ENCODE data around the gene FAM3B. TPM values are rescaled to one million over a fixed set of nuclear protein-coding genes. Genes with fewer than 3 reads are reported as not detected.

FAM3B gene
- total RNA-seq, 2 donors from 2014 or later = 2.1 to 3.1 TPM

- H3K9me3 Mint-ChIP-seq = peaks cover 7% of the 10 kb centered on the region
Measured at GRCh38 chr21:41403331-41403730, 86.7 kb downstream of the FAM3B start.

GRCh38 chr21:41403966-41404365 is 87.4 kb downstream of the FAM3B start:
- no peak overlapping the region for H3K4me3 ChIP-seq (ENCODE audit: low read length)
- Mint-ChIP-seq H3K27ac (no peak overlapping the region), H3K4me1 (no peaks in the 10 kb centered on the region), H3K4me3 (no peak overlapping the region), H3K36me3 (ENCODE audit: low read depth) (no peaks in the 10 kb centered on the region), H3K27me3 (ENCODE audit: insufficient read depth) (peaks cover 3% of the 10 kb centered on the region), H3K9me3 (peaks cover 7% of the 10 kb centered on the region)
- H3K9ac ChIP-seq (ENCODE audit: extremely low read depth, low read length, poor library complexity, severe bottlenecking) = no peak overlapping the region
- H3K27ac ChIP-seq (ENCODE audit: low read depth, low read length) = no peak overlapping the region
- H3K9me3 ChIP-seq (ENCODE audit: control insufficient read depth, low read length) = no peaks in the 10 kb centered on the region
- no peak for DNase-seq
- H3K36me3 ChIP-seq (ENCODE audit: control insufficient read depth, insufficient read depth, low read length) = no peaks in the 10 kb centered on the region
- no peak for TF ChIP-seq CTCF (conservative IDR thresholded peaks at IDR 0.05)
- WGBS, 2 experiments (ENCODE audit: insufficient coverage in 1 of 2, insufficient read length in 1 of 2) = 93 to 96% methylated on average over 5 to 10 of the region's 10 CpGs
- no peaks in the 10 kb centered on the region for H3K27me3 ChIP-seq (ENCODE audit: control insufficient read depth, insufficient read depth, low read length, poor library complexity, severe bottlenecking)
- no peaks in the 10 kb centered on the region for H3K4me1 ChIP-seq (ENCODE audit: control insufficient read depth, insufficient read depth, low read length)

More at GRCh38 chr21:41403331-41403730, 86.7 kb downstream of the FAM3B start:
- Mint-ChIP-seq H3K27ac (no peak overlapping the region), H3K36me3 (ENCODE audit: low read depth) (no peaks in the 10 kb centered on the region), H3K4me1 (no peaks in the 10 kb centered on the region), H3K27me3 (ENCODE audit: insufficient read depth) (no peaks in the 10 kb centered on the region), H3K4me3 (no peak overlapping the region)
- Histone ChIP-seq H3K9ac (ENCODE audit: extremely low read depth, low read length, poor library complexity, severe bottlenecking) (no peak overlapping the region), H3K36me3 (ENCODE audit: control insufficient read depth, insufficient read depth, low read length) (no peaks in the 10 kb centered on the region), H3K4me1 (ENCODE audit: control insufficient read depth, insufficient read depth, low read length) (no peaks in the 10 kb centered on the region), H3K9me3 (ENCODE audit: control insufficient read depth, low read length) (no peaks in the 10 kb centered on the region), H3K27me3 (ENCODE audit: control insufficient read depth, insufficient read depth, low read length, poor library complexity, severe bottlenecking) (no peaks in the 10 kb centered on the region), H3K27ac (ENCODE audit: low read depth, low read length) (no peak overlapping the region), H3K4me3 (ENCODE audit: low read length) (no peak overlapping the region)
- WGBS, 2 experiments (ENCODE audit: insufficient coverage in 1 of 2, insufficient read length in 1 of 2) = 92 to 96% methylated on average over 7 to 9 of the region's 9 CpGs
- no peak for DNase-seq
- TF ChIP-seq CTCF (conservative IDR thresholded peaks at IDR 0.05) = no peak

GRCh38 chr21:41405321-41405720 is 88.7 kb downstream of the FAM3B start:
- Mint-ChIP-seq H3K4me1 (no peaks in the 10 kb centered on the region), H3K4me3 (no peak overlapping the region), H3K9me3 (peaks cover 9% of the 10 kb centered on the region), H3K36me3 (ENCODE audit: low read depth) (no peaks in the 10 kb centered on the region), H3K27me3 (ENCODE audit: insufficient read depth) (peaks cover 3% of the 10 kb centered on the region), H3K27ac (no peak overlapping the region)
- Histone ChIP-seq H3K4me1 (ENCODE audit: control insufficient read depth, insufficient read depth, low read length) (no peaks in the 10 kb centered on the region), H3K9ac (ENCODE audit: extremely low read depth, low read length, poor library complexity, severe bottlenecking) (no peak overlapping the region), H3K36me3 (ENCODE audit: control insufficient read depth, insufficient read depth, low read length) (no peaks in the 10 kb centered on the region), H3K4me3 (ENCODE audit: low read length) (no peak overlapping the region), H3K27me3 (ENCODE audit: control insufficient read depth, insufficient read depth, low read length, poor library complexity, severe bottlenecking) (no peaks in the 10 kb centered on the region), H3K9me3 (ENCODE audit: control insufficient read depth, low read length) (no peaks in the 10 kb centered on the region), H3K27ac (ENCODE audit: low read depth, low read length) (no peak overlapping the region)
- no peak for DNase-seq
- 90 to 93% methylated on average over 3 to 4 of the region's 4 CpGs for WGBS, 2 experiments (ENCODE audit: insufficient coverage in 1 of 2, insufficient read length in 1 of 2)
- no peak for TF ChIP-seq CTCF (conservative IDR thresholded peaks at IDR 0.05)
